Pancreas (tissue), 10 donors: ENCODE data around the gene NKX2-1. TPM values are rescaled to one million over a fixed set of nuclear protein-coding genes. Genes with fewer than 3 reads are reported as not detected.
"Not testable (repeated sequence)": the region's sequence is repeated elsewhere in the genome, so short reads cannot be mapped to it uniquely, and the experiment has no call there.

ENCODE experiments used
- ATAC-seq, 4 donors: fragments of 200-7000 bp; cut with Tn5 transposase; one replicate each; pipeline versions ENCODE4 v1.8.0 to v1.9.1; 2020; ENCODE audit warnings: mild to moderate bottlenecking in 4 of 4, moderate library complexity in 4 of 4
- DNase-seq, 6 donors: peaks; one replicate each; pipeline ENCODE4 v3.0.0-alpha.2; 2020
- FAIRE-seq: peaks from 2 replicates; lab custom pipeline; 2012; peaks lifted over from hg19 to GRCh38; lab: Jason Lieb, UNC
- H3K27ac ChIP-seq, 4 donors: fragments of 200-600 bp; sonication (generic); 1 replicate in 3 of 4; 2 replicates in 1 of 4; pipeline versions ENCODE4 v1.5.0 to v1.8.0; 2020
- H3K27me3 ChIP-seq, 4 donors: fragments of 200-600 bp; one replicate each; pipeline ENCODE4 v1.8.0; 2021
- H3K36me3 ChIP-seq, 3 donors: fragments of 200-600 bp; sonication (generic) in 1 of 3; one replicate each; pipeline versions ENCODE4 v1.5.0 to v1.8.0; 2020 to 2021
- H3K4me1 ChIP-seq, 3 donors: fragments of 200-600 bp; one replicate each; pipeline ENCODE4 v1.8.0; 2021
- H3K4me3 ChIP-seq, 4 donors: fragments of 200-600 bp; sonication (generic) in 2 of 4; one replicate each; pipeline versions ENCODE4 v1.5.0 to v1.8.0; 2020 to 2021
- H3K9me3 ChIP-seq, 4 donors: fragments of 200-600 bp; one replicate each; pipeline ENCODE4 v1.8.0; 2021
- WGBS, 2 donors: extraction: QIAGEN DNeasy Blood & Tissue Kit; methylation state at CpG; one replicate each; pipeline ENCODE4 v1.1.7; 2013; 5-methylcytosine and 5-hydroxymethylcytosine counted together
- intact Hi-C, 3 donors: fragments of 100-400 bp; cut with DNase I; formaldehyde crosslinking; loops; one replicate each; pipeline versions ENCODE4 v1.11.1 to v1.14.2; 2022
- polyA plus RNA-seq, 2 donors: library from polyadenylated mRNA; stranded (reverse); fragments of 200-250 nt; gene quantifications; one replicate each; pipeline ENCODE4 v1.2.3, GENCODE V29; 2013
- total RNA-seq, 6 donors: library from RNA; stranded (reverse); fragmentation: NEBNext Ultra II Directional in 4 of 6; extraction: Animal tissue kit (Norgen Biotek cat#: 25700) in 4 of 6; gene quantifications; one replicate each; pipeline versions ENCODE4 v1.2.1 to v1.2.4, GENCODE V29; 2021 to 2023
- TF ChIP-seq, protein P1 (sequence below), 4 donors: fragments of 200-600 bp; sonication (generic) in 3 of 4; IDR thresholded peaks; one replicate each; pipeline versions ENCODE4 v1.5.0 to v1.8.0; 2021; ENCODE audit warnings: antibody characterized with exemption in 4 of 4
- donor health status: healthy with polysubstance abuse.
- donor health status: DM: no; HTN: no; CAD: no; lungs with moderate emphysema.
- donor health status: DM: no; HTN: no; CAD: no.
- donor health status: control.
- donor health status: control.
- donor health status: Bipolar disorder and iron deficiency.
- donor health status: DM: yes; HTN: yes; CAD: no.
- donor health status: DM: no; HTN: no; CAD: no.
- donor health status: DM: no; HTN: no; CAD: no.
- donor health status: DM: yes; HTN: yes; CAD: no.

Gene NKX2-1
- total and polyA plus RNA-seq, 8 donors = 0.25 TPM; not detected in 7

DNA sequence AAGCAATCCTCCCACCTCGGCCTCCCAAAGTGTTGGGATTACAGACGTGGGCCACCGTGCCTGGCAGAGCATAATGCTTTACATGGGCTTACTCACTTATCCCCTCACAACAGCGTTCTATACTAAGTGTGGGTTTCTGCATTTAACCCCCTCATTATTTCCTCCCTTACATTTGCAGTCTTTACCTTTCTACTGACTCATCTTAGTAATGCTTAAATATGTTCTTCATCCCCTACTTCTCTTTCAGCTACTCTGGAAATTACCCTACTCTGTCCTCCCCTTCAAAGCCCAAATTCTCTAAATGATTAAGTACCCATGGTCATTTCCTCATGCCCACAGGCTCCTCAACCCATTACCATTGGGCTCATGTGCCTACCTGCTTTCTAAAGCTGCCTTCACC lies 40.7 kb downstream of the NKX2-1 start:
- Histone ChIP-seq H3K36me3 (no peaks in the 10 kb centered on the region), H3K4me1 (no peaks in the 10 kb centered on the region), H3K9me3 (no peaks in the 10 kb centered on the region), H3K4me3 (no peak overlapping the region), H3K27ac (no peak overlapping the region), H3K27me3 (no peaks in the 10 kb centered on the region)
- ATAC-seq (no peak), DNase-seq (no peak), FAIRE-seq (no peak)
- 47 to 63% methylated on average over 4 of the region's 4 CpGs for WGBS, 2 donors
- TF ChIP-seq, protein P1, sequence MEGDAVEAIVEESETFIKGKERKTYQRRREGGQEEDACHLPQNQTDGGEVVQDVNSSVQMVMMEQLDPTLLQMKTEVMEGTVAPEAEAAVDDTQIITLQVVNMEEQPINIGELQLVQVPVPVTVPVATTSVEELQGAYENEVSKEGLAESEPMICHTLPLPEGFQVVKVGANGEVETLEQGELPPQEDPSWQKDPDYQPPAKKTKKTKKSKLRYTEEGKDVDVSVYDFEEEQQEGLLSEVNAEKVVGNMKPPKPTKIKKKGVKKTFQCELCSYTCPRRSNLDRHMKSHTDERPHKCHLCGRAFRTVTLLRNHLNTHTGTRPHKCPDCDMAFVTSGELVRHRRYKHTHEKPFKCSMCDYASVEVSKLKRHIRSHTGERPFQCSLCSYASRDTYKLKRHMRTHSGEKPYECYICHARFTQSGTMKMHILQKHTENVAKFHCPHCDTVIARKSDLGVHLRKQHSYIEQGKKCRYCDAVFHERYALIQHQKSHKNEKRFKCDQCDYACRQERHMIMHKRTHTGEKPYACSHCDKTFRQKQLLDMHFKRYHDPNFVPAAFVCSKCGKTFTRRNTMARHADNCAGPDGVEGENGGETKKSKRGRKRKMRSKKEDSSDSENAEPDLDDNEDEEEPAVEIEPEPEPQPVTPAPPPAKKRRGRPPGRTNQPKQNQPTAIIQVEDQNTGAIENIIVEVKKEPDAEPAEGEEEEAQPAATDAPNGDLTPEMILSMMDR (IDR thresholded peaks at IDR 0.05) = no peak
- intact Hi-C loops = no loop called here

DNA sequence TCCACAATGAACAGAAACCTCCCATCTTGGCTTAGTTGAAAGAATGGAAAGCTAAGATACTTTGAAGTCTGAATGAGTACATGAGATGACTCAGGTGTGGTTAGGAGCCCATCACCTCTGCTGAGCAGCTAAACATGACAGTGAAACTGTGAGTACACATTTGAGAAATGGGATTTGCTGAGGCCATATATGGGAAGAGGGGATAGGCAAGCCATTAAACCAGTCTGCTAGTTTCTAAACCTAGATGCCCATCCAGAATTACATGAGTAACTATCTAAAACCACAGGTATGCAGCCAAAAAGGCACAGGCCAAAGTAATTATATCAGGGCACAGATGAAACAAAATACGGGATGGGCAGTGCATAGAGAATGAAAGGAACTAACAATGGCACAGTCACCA lies 41.2 kb downstream of the NKX2-1 start:
- ATAC-seq (no peak), DNase-seq (no peak), FAIRE-seq (no peak)
- Histone ChIP-seq H3K27ac (no peak overlapping the region), H3K4me3 (no peak overlapping the region), H3K27me3 (no peaks in the 10 kb centered on the region), H3K4me1 (no peaks in the 10 kb centered on the region), H3K9me3 (no peaks in the 10 kb centered on the region), H3K36me3 (no peaks in the 10 kb centered on the region)
- TF ChIP-seq, protein P1 (IDR thresholded peaks at IDR 0.05) = no peak
- WGBS, 2 donors = 0 to 4% methylated on average over 1 of the region's 1 CpG
- intact Hi-C loops = no loop called here

DNA sequence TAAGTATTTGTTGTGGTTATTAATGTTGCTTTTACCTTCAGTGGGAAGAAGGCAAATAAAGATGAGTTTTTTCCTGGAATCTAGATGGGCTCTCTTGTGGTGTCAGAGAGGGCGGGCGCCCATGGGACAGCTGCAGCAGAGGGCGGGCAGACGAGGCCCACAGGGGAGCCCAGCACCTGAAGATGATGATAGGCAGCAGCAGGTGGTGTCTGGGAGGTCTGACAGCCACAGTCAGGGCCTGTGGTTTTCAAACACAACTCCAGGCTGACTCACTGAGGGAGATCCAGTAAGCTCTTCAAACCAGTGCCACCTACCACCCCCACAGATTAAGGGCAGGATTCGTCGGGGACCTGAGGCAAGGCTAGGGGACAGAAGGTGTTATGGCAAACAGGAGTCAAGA lies 42.8 kb downstream of the NKX2-1 start:
- FAIRE-seq = no peak
- intact Hi-C loops = no loop called here
- ATAC-seq = no peak

DNA sequence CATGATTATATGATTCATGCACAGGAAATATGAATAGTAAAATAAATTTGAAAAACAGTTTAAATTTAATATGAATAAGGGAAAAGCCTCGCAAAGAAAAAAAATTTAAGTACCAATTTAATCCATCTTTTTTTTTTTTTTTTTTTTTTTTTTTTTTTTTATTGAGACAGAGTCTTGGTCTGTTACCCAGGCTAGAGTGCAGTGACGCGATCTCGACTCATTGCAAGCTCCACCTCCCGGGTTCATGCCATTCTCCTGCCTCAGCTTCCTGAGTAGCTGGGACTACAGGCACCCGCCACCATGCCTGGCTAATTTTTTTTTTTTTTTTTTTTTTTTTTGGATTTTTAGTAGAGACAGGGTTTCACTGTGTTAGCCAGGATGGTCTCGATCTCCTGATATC lies 44.0 kb downstream of the NKX2-1 start:
- intact Hi-C loops, DNase-seq, H3K27ac ChIP-seq, H3K4me1 ChIP-seq, H3K36me3 ChIP-seq, H3K27me3 ChIP-seq, FAIRE-seq, ATAC-seq, H3K4me3 ChIP-seq, H3K9me3 ChIP-seq: not testable (repeated sequence)
- 69 to 87% methylated on average over 7 of the region's 7 CpGs for WGBS, 2 donors

More for the DNA sequence above, 42.8 kb downstream of the NKX2-1 start:
- Histone ChIP-seq H3K4me1 (no peaks in the 10 kb centered on the region), H3K27me3 (no peaks in the 10 kb centered on the region), H3K27ac (no peak overlapping the region), H3K9me3 (no peaks in the 10 kb centered on the region), H3K36me3 (no peaks in the 10 kb centered on the region), H3K4me3 (no peak overlapping the region)
- WGBS, 2 donors = 38 to 43% methylated on average over 6 of the region's 6 CpGs
- no peak for DNase-seq
- TF ChIP-seq, protein P1 (IDR thresholded peaks at IDR 0.05) = no peak

DNA sequence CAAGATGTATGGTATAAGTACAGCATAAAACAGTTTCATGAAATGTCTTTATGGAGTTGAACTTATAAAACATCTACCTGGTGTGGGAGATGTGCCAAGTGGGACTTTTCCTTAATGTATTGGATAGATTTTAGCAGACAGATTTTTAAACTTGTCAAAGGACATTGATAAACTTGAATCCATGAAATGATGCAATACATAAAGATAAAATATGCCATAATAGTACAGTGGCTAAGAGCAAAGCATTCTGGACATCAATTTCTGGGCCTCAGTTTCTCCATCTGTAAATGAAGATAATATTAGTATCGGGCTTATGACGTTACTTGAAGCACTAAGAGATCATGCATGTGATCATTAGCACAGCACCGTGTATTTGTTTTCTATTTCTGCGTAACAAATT lies 45.4 kb downstream of the NKX2-1 start:
- WGBS, 2 donors = 47 to 63% methylated on average over 4 of the region's 4 CpGs
- intact Hi-C loops = no loop called here

More for the DNA sequence above, 45.4 kb downstream of the NKX2-1 start:
- FAIRE-seq (no peak), DNase-seq (no peak), ATAC-seq (no peak)
- Histone ChIP-seq H3K27ac (no peak overlapping the region), H3K4me3 (no peak overlapping the region), H3K27me3 (no peaks in the 10 kb centered on the region), H3K4me1 (no peaks in the 10 kb centered on the region), H3K36me3 (no peaks in the 10 kb centered on the region), H3K9me3 (no peaks in the 10 kb centered on the region)
- TF ChIP-seq, protein P1 (IDR thresholded peaks at IDR 0.05) = no peak
